Gastrocnemius medialis (tissue), 4 donors: ENCODE results near the gene RHOC. TPM values are rescaled to one million over a fixed set of nuclear protein-coding genes. Genes with fewer than 3 reads are reported as not detected.
A peak's percentile ranks its signal among the peaks of the same experiment; 100 is the strongest.

ENCODE experiments used
- ATAC-seq, 2 donors: fragments of 150-250 bp; one replicate each; pipeline ENCODE4 v1.9.1; 2016
- DNase-seq, 2 donors: peaks; one replicate each; pipeline ENCODE4 v3.0.0-alpha.2; 2019
- H3K27ac ChIP-seq, 4 donors: fragments of 200-600 bp; sonication (generic); 1 replicate in 1 of 4; 2 replicates in 3 of 4; pipeline ENCODE4 v1.5.1; 2016 to 2018; ENCODE audit warnings: mild to moderate bottlenecking in 2 of 4, moderate library complexity in 1 of 4
- H3K27me3 ChIP-seq, 3 donors: fragments of 200-600 bp; sonication (generic) in 2 of 3; 1 replicate in 1 of 3; 2 replicates in 2 of 3; pipeline versions ENCODE4 v1.5.1 to v1.6.0; 2016 to 2019; ENCODE audit warnings: mild to moderate bottlenecking in 1 of 3, moderate library complexity in 1 of 3
- H3K36me3 ChIP-seq, 2 donors: fragments of 200-600 bp; sonication (generic) in 1 of 2; one replicate each; pipeline ENCODE4 v1.5.1; 2017 to 2018
- H3K4me1 ChIP-seq, 2 donors: fragments of 200-600 bp; sonication (generic) in 1 of 2; one replicate each; pipeline ENCODE4 v1.5.1; 2016 to 2017; ENCODE audit warnings: mild to moderate bottlenecking in 2 of 2
- H3K4me3 ChIP-seq, 4 donors: fragments of 200-600 bp; sonication (generic) in 3 of 4; 1 replicate in 1 of 4; 2 replicates in 3 of 4; pipeline ENCODE4 v1.5.1; 2016 to 2019; ENCODE audit warnings: mild to moderate bottlenecking in 2 of 4
- H3K9me3 ChIP-seq, 3 donors: fragments of 200-600 bp; sonication (generic) in 2 of 3; 1 replicate in 1 of 3; 2 replicates in 2 of 3; pipeline ENCODE4 v1.5.1; 2016 to 2019
- POLR2A ChIP-seq, 2 donors: fragments of 450-650 bp; IDR thresholded peaks; one replicate each; pipeline ENCODE4 v1.6.1; 2017; ENCODE audit warnings: antibody characterized with exemption in 2 of 2, mild to moderate bottlenecking in 2 of 2, moderate library complexity in 2 of 2
- in situ Hi-C, 4 donors: fragments of 200-750 bp; cut with MboI; loops; one replicate each; pipeline versions ENCODE4 v1.15.0 to v1.8.0; 2017; ENCODE audit warnings: low sequenced_read_pairs in 4 of 4
- intact Hi-C: fragments of 100-400 bp; cut with DNase I; formaldehyde crosslinking; loops from one replicate; pipeline ENCODE4 v1.15.1; 2023; ENCODE audit warnings: low total_unique reads
- total RNA-seq, 4 donors: library from RNA; depleted of rRNA; stranded (reverse); fragments of >200 nt; gene quantifications; one replicate each; pipeline versions ENCODE4 v1.1.0 to v1.2.3, GENCODE V29; 2016
- TF ChIP-seq, protein P1 (sequence below), 5 experiments: fragments of 450-650 bp in 3 of 5; fragments of 200-600 bp in 2 of 5; sonication (generic) in 2 of 5; IDR thresholded peaks in 4 of 5; conservative IDR thresholded peaks in 1 of 5; 1 replicate in 4 of 5; 2 replicates in 1 of 5; pipeline ENCODE4 v1.5.1; 2016 to 2019; ENCODE audit warnings: antibody characterized with exemption in 5 of 5, mild to moderate bottlenecking in 3 of 5, moderate library complexity in 3 of 5

The RHOC gene
- total RNA-seq, 4 donors from 2014 or later = 33.1 to 86.5 (median 64.3) TPM

DNA sequence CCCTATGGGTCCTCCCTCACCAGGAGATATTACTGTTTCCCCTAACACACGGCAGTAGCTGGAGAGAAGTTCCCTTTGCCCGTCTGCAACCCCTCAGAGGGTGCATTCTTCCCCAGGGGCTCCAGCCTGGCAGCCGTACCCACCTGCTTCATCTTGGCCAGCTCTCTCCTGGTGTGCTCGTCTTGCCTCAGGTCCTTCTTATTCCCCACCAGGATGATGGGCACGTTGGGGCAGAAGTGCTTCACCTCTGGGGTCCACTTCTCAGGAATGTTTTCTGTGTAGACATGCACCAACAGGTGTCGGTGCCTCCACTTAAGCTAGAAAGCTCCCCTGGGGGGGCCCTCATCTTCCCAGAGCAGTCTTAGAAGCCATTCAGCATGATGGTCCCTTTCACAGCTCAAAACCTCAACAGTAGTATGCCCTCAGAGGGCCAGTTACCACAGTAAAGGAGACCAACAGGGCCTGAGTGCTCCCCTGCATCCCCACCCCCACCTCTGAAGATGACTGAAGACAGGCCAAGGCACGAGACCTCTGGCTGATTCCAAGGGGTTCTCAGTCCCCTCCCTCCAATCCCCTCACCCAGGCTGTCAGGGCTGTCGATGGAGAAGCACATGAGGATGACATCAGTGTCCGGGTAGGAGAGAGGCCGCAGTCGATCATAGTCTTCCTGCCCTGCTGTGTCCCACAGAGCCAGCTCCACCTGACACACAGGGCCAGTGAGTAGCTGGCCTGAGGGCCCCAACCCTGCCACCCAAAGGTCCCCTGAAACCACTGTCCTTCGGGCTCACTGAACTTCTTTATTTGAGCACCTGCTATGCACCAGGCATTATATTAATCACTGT lies 4.3 kb downstream of the RHOC start:
- Histone ChIP-seq H3K27ac (peak overlapping the region; percentile 85 to 94 (median 90)), H3K4me3 (no peak overlapping the region), H3K27me3 (no peaks in the 10 kb centered on the region), H3K4me1 (peaks cover 46 to 47% of the 10 kb centered on the region in 2 donors), H3K9me3 (no peaks in the 10 kb centered on the region), H3K36me3 (peaks cover 0 to 14% of the 10 kb centered on the region in 2 donors)
- DNase-seq (no peak), ATAC-seq (no peak)
- intact Hi-C loops (no loop called here), in situ Hi-C loops (loop anchor here in 3 of 4 donors (10.0 to 25.0 kb wide), 4 partner anchors 78 to 685 kb away; partner anchors contain the start of genes CTTNBP2NL (in 3 of the 3) and MAGI3 (in 1 of the 3))
- TF ChIP-seq, protein P1, sequence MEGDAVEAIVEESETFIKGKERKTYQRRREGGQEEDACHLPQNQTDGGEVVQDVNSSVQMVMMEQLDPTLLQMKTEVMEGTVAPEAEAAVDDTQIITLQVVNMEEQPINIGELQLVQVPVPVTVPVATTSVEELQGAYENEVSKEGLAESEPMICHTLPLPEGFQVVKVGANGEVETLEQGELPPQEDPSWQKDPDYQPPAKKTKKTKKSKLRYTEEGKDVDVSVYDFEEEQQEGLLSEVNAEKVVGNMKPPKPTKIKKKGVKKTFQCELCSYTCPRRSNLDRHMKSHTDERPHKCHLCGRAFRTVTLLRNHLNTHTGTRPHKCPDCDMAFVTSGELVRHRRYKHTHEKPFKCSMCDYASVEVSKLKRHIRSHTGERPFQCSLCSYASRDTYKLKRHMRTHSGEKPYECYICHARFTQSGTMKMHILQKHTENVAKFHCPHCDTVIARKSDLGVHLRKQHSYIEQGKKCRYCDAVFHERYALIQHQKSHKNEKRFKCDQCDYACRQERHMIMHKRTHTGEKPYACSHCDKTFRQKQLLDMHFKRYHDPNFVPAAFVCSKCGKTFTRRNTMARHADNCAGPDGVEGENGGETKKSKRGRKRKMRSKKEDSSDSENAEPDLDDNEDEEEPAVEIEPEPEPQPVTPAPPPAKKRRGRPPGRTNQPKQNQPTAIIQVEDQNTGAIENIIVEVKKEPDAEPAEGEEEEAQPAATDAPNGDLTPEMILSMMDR (IDR thresholded peaks at IDR 0.05 in 4 of 5, conservative IDR thresholded peaks at IDR 0.05 in 1 of 5) = no peak
- TF ChIP-seq POLR2A (IDR thresholded peaks at IDR 0.05) = no peak

DNA sequence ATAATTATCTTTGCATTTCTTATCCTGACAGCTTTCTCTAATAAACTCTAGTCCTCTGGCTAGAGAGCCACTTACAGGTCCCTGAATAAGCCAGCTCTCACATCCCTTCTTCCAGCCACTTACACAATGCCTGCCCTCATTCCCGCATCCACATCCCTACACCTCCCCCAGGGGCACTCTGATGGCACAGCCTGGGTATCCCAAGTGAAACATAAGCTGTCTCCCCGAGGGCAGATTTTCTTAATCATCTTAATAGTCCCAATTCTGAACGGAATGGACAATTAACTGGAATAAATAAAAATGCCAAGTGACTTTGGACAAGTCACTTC lies 4.9 kb downstream of the RHOC start:
- H3K27me3 ChIP-seq = no peaks in the 10 kb centered on the region
- in situ Hi-C loops = loop anchor here in 3 of 4 donors (10.0 to 25.0 kb wide), 4 partner anchors 77 to 685 kb away; partner anchors contain the start of genes CTTNBP2NL (in 3 of the 3) and MAGI3 (in 1 of the 3)
- peaks cover 43 to 47% of the 10 kb centered on the region in 2 donors for H3K4me1 ChIP-seq
- H3K4me3 ChIP-seq = no peak overlapping the region
- H3K36me3 ChIP-seq = peaks cover 0 to 14% of the 10 kb centered on the region in 2 donors
- ATAC-seq (no peak), DNase-seq (no peak)
- no peaks in the 10 kb centered on the region for H3K9me3 ChIP-seq
- TF ChIP-seq, protein P1 (IDR thresholded peaks at IDR 0.05 in 4 of 5, conservative IDR thresholded peaks at IDR 0.05 in 1 of 5) = no peak
- no peak for TF ChIP-seq POLR2A (IDR thresholded peaks at IDR 0.05)
- intact Hi-C loops = no loop called here
- H3K27ac ChIP-seq = peak overlapping the region; percentile 85 to 94 (median 90)

DNA sequence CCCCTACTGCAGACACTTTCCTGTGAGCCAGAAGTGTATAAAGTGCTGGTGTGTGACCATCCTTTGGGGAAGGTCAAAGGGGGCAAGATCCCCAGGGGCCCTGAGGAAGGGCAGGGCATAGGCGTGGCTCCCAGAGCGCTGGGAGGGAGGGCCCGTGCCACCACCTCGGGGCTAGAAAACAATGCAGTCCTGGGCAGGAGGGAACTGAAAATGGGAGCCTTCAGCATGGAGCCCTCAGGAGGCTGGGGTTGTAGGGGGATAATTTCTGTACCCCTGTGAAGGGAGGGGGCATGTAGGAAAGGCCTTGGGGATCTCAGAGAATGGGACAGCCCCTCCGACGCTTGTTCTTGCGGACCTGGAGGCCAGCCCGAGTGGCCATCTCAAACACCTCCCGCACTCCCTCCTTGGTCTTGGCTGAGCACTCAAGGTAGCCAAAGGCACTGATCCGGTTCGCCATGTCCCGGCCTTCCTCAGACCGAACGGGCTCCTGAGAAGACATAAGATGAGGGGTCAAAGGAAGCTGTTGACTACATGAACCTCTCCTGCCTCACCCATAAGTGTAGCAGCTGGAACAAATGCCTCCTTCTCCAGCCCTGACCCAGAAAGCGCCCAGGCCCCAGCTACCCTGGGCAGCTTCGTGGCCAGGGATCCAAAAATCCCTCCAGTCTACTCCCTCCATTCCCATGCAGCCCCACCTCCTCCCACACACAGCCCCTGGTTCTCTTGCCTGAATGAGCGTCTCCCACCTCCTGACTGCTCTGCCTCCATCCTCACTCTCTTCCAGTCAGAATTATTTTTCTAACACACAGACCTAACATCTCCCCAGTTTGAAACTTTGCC lies 5.5 kb downstream of the RHOC start:
- ATAC-seq (no peak), DNase-seq (no peak)
- TF ChIP-seq, protein P1 (IDR thresholded peaks at IDR 0.05 in 4 of 5, conservative IDR thresholded peaks at IDR 0.05 in 1 of 5) = no peak
- no peak for TF ChIP-seq POLR2A (IDR thresholded peaks at IDR 0.05)
- in situ Hi-C loops (loop anchor here in 3 of 4 donors (10.0 to 25.0 kb wide), 4 partner anchors 77 to 686 kb away; partner anchors contain the start of genes CTTNBP2NL (in 3 of the 3) and MAGI3 (in 1 of the 3)), intact Hi-C loops (loop anchor here (2.0 kb wide), 1 partner anchor 27 kb away; the partner anchor contains the start of gene MOV10)
- H3K4me1 ChIP-seq = peaks cover 43 to 47% of the 10 kb centered on the region in 2 donors
- H3K9me3 ChIP-seq = no peaks in the 10 kb centered on the region
- peak overlapping the region; percentile 85 to 94 (median 90) for H3K27ac ChIP-seq
- H3K27me3 ChIP-seq = no peaks in the 10 kb centered on the region
- H3K4me3 ChIP-seq = no peak overlapping the region
- H3K36me3 ChIP-seq = peaks cover 0 to 14% of the 10 kb centered on the region in 2 donors
